OCI-LY3 (cell line): ENCODE results near the gene CHMP3.

ENCODE experiments used
- H2AFZ ChIP-seq: fragments of 200-600, 300-600 bp; shearing (Covaris generic); 2 replicates; pipeline ENCODE4 v1.6.0; 2014; ENCODE audit warnings: antibody characterized with exemption, low read depth, low read length
- H3K27ac ChIP-seq: fragments of 200-600, 300-600 bp; sonication (generic); 2 replicates; pipeline ENCODE4 v1.5.1; 2014; ENCODE audit warnings: mild to moderate bottlenecking, low read length, moderate library complexity, mixed read lengths
- H3K27me3 ChIP-seq: fragments of 200-600, 300-600 bp; sonication (generic); 2 replicates; pipeline ENCODE4 v1.6.1; 2014; ENCODE audit warnings: low read depth, low read length, mixed read lengths
- H3K36me3 ChIP-seq: fragments of 200-600, 300-600 bp; sonication (generic); replicated peaks from 2 replicates; pipeline ENCODE3; 2014; ENCODE audit warnings: low read depth, low read length, mixed read lengths
- H3K4me1 ChIP-seq: fragments of 300-600, 200-600 bp; sonication (generic); 2 replicates; pipeline ENCODE4 v1.6.1; 2014; ENCODE audit warnings: low read length, mixed read lengths
- H3K4me2 ChIP-seq: fragments of 200-600, 300-600 bp; sonication (generic); 2 replicates; pipeline ENCODE4 v1.6.1; 2014; ENCODE audit warnings: low read length, mixed read lengths
- H3K4me3 ChIP-seq: fragments of 300-600, 200-600 bp; sonication (generic); 2 replicates; pipeline ENCODE4 v1.5.1; 2014; ENCODE audit warnings: antibody characterized with exemption, mild to moderate bottlenecking, low read length, moderate library complexity
- H3K79me2 ChIP-seq: fragments of 300-600, 200-600 bp; shearing (Covaris generic); 2 replicates; pipeline ENCODE4 v1.6.1; 2014; ENCODE audit warnings: mild to moderate bottlenecking, low read length, mixed read lengths
- H3K9ac ChIP-seq: fragments of 300-600, 200-600 bp; shearing (Covaris generic); 2 replicates; pipeline ENCODE4 v1.6.0; 2014; ENCODE audit warnings: mild to moderate bottlenecking, low read length, moderate library complexity
- H3K9me3 ChIP-seq: fragments of 200-600, 300-600 bp; shearing (Covaris generic); 2 replicates; pipeline ENCODE4 v1.6.1; 2014; ENCODE audit warnings: low read length, mixed read lengths; ENCODE audit not compliant: insufficient read depth
- H4K20me1 ChIP-seq: fragments of 200-600, 300-600 bp; sonication (generic); 2 replicates; pipeline ENCODE4 v1.6.1; 2016; ENCODE audit warnings: low read length, mixed read lengths; ENCODE audit not compliant: insufficient read depth
- EZH2phosphoT487 ChIP-seq: fragments of 200-600 bp; shearing (Covaris generic); IDR thresholded peaks from 2 replicates; pipeline ENCODE4 v1.6.1; 2018; ENCODE audit warnings: antibody characterized with exemption, mixed run types, low read depth
- TF ChIP-seq, protein P1 (sequence below): fragments of 200-600, 300-600 bp; sonication (generic); IDR thresholded peaks from 2 replicates; pipeline ENCODE4 v1.5.1; 2014; ENCODE audit warnings: antibody characterized with exemption, low read length, low read depth

The CHMP3 gene

GRCh38 chr2:86523491-86523890 lies 39.8 kb downstream of the CHMP3 start:
- Histone ChIP-seq H2AFZ (no peak overlapping the region), H3K9me3 (0 out of 2 replicates have a peak, but pooled peaks cover 6% of the 10 kb centered on the region), H3K4me3 (no peak overlapping the region), H3K4me1 (no peaks in the 10 kb centered on the region), H3K27me3 (no peaks in the 10 kb centered on the region), H4K20me1 (no peaks in the 10 kb centered on the region), H3K9ac (no peak overlapping the region), H3K36me3 (peaks cover 39% of the 10 kb centered on the region), H3K79me2 (no peaks in the 10 kb centered on the region), H3K4me2 (no peak overlapping the region), H3K27ac (no peak overlapping the region)
- TF ChIP-seq EZH2phosphoT487 = no peak
- TF ChIP-seq, protein P1, sequence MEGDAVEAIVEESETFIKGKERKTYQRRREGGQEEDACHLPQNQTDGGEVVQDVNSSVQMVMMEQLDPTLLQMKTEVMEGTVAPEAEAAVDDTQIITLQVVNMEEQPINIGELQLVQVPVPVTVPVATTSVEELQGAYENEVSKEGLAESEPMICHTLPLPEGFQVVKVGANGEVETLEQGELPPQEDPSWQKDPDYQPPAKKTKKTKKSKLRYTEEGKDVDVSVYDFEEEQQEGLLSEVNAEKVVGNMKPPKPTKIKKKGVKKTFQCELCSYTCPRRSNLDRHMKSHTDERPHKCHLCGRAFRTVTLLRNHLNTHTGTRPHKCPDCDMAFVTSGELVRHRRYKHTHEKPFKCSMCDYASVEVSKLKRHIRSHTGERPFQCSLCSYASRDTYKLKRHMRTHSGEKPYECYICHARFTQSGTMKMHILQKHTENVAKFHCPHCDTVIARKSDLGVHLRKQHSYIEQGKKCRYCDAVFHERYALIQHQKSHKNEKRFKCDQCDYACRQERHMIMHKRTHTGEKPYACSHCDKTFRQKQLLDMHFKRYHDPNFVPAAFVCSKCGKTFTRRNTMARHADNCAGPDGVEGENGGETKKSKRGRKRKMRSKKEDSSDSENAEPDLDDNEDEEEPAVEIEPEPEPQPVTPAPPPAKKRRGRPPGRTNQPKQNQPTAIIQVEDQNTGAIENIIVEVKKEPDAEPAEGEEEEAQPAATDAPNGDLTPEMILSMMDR = no peak

DNA sequence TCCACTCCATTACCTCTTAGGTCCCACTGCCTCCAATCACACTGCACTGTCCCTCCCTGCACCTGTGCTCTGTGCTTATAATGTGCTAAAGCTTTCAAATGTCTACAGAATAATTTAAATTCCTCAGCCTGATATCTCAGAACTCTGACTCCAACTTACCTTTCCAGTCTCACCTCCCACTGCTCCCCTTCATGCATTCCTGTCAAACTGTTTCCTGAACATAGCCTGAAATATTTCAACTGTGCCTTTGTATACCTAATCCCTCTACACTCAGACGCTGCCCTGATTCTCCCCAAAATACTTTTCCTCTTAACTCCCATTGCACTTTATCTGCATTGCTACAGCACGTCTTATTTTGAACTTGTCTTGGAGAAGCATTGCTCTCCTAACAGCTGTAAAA lies 40.5 kb downstream of the CHMP3 start:
- Histone ChIP-seq H3K9me3 (0 out of 2 replicates have a peak, but pooled peaks cover 6% of the 10 kb centered on the region), H3K36me3 (peaks cover 35% of the 10 kb centered on the region)
- TF ChIP-seq EZH2phosphoT487 = no peak
- TF ChIP-seq, protein P1 = no peak

GRCh38 chr2:86521922-86522321 lies 41.3 kb downstream of the CHMP3 start:
- no peaks in the 10 kb centered on the region for H3K4me1 ChIP-seq
- H3K9ac ChIP-seq = no peak overlapping the region
- H3K4me3 ChIP-seq = no peak overlapping the region
- TF ChIP-seq EZH2phosphoT487 = no peak
- TF ChIP-seq, protein P1 = no peak
- no peaks in the 10 kb centered on the region for H3K27me3 ChIP-seq
- no peaks in the 10 kb centered on the region for H3K79me2 ChIP-seq
- no peak overlapping the region for H3K4me2 ChIP-seq
- H3K27ac ChIP-seq = no peak overlapping the region
- H2AFZ ChIP-seq = no peak overlapping the region
- peaks cover 32% of the 10 kb centered on the region for H3K36me3 ChIP-seq
- no peaks in the 10 kb centered on the region for H4K20me1 ChIP-seq
- 0 out of 2 replicates have a peak, but pooled peaks cover 6% of the 10 kb centered on the region for H3K9me3 ChIP-seq

More for the DNA sequence above, 40.5 kb downstream of the CHMP3 start:
- Histone ChIP-seq H3K4me2 (no peak overlapping the region), H2AFZ (no peak overlapping the region), H3K4me1 (no peaks in the 10 kb centered on the region), H3K9ac (no peak overlapping the region), H3K27me3 (no peaks in the 10 kb centered on the region), H3K79me2 (no peaks in the 10 kb centered on the region), H3K4me3 (no peak overlapping the region), H4K20me1 (no peaks in the 10 kb centered on the region), H3K27ac (no peak overlapping the region)

GRCh38 chr2:86520153-86520552 lies 43.1 kb downstream of the CHMP3 start:
- no peaks in the 10 kb centered on the region for H3K27me3 ChIP-seq
- no peak for TF ChIP-seq EZH2phosphoT487
- TF ChIP-seq, protein P1 = no peak
- H3K4me3 ChIP-seq = no peak overlapping the region
- H3K4me2 ChIP-seq = no peak overlapping the region
- 0 out of 2 replicates have a peak, but pooled peaks cover 6% of the 10 kb centered on the region for H3K9me3 ChIP-seq
- H3K27ac ChIP-seq = no peak overlapping the region
- no peaks in the 10 kb centered on the region for H3K79me2 ChIP-seq
- H2AFZ ChIP-seq = no peak overlapping the region
- no peaks in the 10 kb centered on the region for H4K20me1 ChIP-seq
- no peaks in the 10 kb centered on the region for H3K4me1 ChIP-seq
- peaks cover 24% of the 10 kb centered on the region for H3K36me3 ChIP-seq
- no peak overlapping the region for H3K9ac ChIP-seq
